ENCODE results near the gene TFDP1.

- no peak for TF ChIP-seq CTCF (IDR thresholded peaks at IDR 0.05)
- no peak for TF ChIP-seq POLR2A (IDR thresholded peaks at IDR 0.05)
- TF ChIP-seq POLR2AphosphoS5 (IDR thresholded peaks at IDR 0.05), result no peak
Observed at GRCh38 chr13:113627136-113627535, 42.6 kb downstream of the TFDP1 start.

Data from transverse colon (tissue), 4 donors.